ENCODE data around the gene GPC2.
"Not testable (repeated sequence)": the region's sequence is repeated elsewhere in the genome, so short reads cannot be mapped to it uniquely, and the experiment has no call there.

GPC2 gene

DNA sequence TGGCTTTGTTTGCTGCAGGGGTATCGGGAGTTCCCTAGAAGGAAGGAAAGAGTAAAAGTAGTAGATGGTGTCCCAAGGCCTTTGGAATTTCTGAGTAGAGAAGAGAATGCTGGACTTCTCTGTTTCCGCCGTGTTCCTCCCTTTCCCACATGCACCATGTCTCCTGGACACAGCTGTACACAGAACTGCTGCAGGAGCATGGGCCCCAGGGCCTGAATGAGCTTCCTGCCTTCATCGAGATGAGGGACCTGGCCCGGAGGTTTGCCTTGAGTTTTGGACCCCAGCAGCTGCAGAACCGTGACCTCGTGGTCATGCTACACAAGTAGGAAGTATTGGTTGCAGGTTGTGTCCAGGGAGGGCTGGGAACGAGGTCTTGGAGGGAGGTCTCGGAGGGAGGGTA is 27.3 kb upstream of the GPC2 start:
- no peak for TF ChIP-seq Cebpa-rat (IDR thresholded peaks at IDR 0.05)
- H3K9ac ChIP-seq = no peak overlapping the region
- no peaks in the 10 kb centered on the region; the same call in 1 of the 2 replicates for H3K27me3 ChIP-seq
- H3K4me2 ChIP-seq = no peak overlapping the region; the same call in 1 of the 2 replicates
- no peaks in the 10 kb centered on the region for H4K20me1 ChIP-seq
- H3K27ac ChIP-seq = no peak overlapping the region
- no peaks in the 10 kb centered on the region for H3K9me3 ChIP-seq
- H3K4me3 ChIP-seq = no peak overlapping the region
- peaks cover 36% of the 10 kb centered on the region for H3K4me1 ChIP-seq
- no peaks in the 10 kb centered on the region for H3K36me3 ChIP-seq

DNA sequence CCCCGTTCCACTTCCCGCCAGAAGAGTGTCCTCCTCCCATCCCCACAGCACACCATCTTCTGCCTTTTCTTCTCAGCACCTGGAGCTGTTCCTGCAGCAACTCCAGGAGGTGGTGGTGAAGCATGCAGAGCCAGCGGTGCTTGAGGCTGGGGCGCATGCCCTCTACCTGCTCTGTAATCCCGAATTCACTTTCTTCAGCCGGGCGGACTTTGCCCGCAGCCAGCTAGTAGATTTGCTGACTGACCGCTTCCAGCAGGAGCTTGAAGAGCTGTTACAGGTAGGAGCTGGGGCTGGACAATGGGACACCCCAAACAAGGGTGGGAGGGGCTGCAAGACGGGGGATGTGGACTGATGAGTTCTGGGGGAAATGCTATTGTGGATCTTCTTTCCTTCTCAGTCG is 23.5 kb upstream of the GPC2 start:
- Histone ChIP-seq H3K27ac (no peak overlapping the region), H4K20me1 (no peaks in the 10 kb centered on the region), H3K4me3 (no peak overlapping the region), H3K9me3 (no peaks in the 10 kb centered on the region), H3K9ac (no peak overlapping the region), H3K36me3 (no peaks in the 10 kb centered on the region), H3K4me1 (peaks cover 57% of the 10 kb centered on the region), H3K27me3 (no peaks in the 10 kb centered on the region), H3K4me2 (peak overlapping the region; percentile 82)
- no peak for TF ChIP-seq Cebpa-rat (IDR thresholded peaks at IDR 0.05)

DNA sequence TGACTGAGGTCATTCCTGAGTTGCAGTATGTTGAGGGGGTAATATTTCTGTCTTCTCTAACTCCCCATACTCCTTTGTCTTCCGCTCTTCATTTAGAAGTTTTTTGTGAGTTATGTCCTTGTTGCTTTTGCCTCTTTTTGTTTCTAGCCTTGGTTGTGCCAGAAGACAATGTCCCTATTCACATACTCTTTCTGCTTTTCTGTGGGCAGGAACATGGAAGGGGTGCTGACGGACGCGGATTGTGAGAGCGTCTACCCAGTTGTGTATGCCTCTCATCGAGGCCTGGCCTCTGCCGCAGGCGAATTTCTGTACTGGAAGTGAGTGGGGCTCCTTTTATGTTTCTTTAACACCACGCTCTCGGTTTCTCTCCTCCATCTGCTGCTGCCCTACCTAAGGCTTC is 21.1 kb upstream of the GPC2 start:
- H3K27me3 ChIP-seq = no peaks in the 10 kb centered on the region
- no peaks in the 10 kb centered on the region for H3K9me3 ChIP-seq
- peaks cover 67% of the 10 kb centered on the region for H3K4me1 ChIP-seq
- no peak for TF ChIP-seq Cebpa-rat (IDR thresholded peaks at IDR 0.05)
- no peaks in the 10 kb centered on the region for H4K20me1 ChIP-seq
- H3K9ac ChIP-seq = no peak overlapping the region
- H3K36me3 ChIP-seq = no peaks in the 10 kb centered on the region
- peak overlapping the region; percentile 82 for H3K4me2 ChIP-seq
- H3K27ac ChIP-seq = no peak overlapping the region
- no peak overlapping the region for H3K4me3 ChIP-seq

DNA sequence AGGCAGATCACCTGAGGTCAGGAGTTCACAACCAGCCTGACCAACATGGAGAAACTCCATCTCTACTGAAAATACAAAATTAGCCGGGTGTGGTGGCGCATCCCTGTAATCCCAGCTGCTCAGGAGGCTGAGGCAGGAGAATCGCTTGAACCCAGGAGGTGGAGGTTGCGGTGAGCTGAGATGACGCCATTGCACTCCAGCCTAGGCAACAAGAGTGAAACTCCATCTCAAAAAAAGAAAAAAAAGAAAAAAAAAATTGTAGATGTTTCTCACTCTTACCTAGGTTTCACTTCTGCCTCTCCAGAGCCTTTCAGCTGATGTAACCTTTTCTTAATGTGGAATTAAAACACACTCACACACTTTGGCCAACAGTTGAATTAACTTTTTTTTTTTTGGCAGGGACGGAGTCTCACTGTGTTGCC is 18.7 kb upstream of the GPC2 start:
- not testable (repeated sequence) for H3K27me3 ChIP-seq, H3K4me3 ChIP-seq, H3K9ac ChIP-seq, H3K27ac ChIP-seq, H4K20me1 ChIP-seq, H3K9me3 ChIP-seq, H3K36me3 ChIP-seq
- peaks cover 83% of the 10 kb centered on the region for H3K4me1 ChIP-seq
- peak overlapping the region; percentile 82; the same call in 1 of the 2 replicates for H3K4me2 ChIP-seq

DNA sequence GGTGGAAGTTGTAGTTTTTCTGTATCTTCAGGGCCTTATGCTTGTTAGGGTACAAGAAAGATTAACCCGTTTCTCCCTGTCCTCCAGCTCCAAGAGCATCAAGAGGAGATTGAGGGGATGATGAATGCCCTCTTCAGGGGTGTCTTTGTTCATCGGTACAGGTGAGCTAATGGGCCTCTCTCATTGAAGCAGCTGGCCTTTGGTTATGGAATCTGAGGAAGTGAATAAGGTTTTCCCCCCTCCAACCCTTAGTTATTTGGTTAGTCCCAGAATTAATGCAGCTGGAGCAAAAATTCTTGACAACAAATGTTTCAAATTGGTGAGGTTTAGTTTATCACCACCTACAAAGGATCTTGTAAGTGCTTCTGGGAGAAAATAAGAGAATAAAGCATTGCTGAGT is 18.0 kb upstream of the GPC2 start:
- H3K4me3 ChIP-seq = no peak overlapping the region
- no peak for TF ChIP-seq Cebpa-rat (IDR thresholded peaks at IDR 0.05)
- peak overlapping the region; percentile 82; the same call in 1 of the 2 replicates for H3K4me2 ChIP-seq
- peaks cover 83% of the 10 kb centered on the region for H3K4me1 ChIP-seq
- no peaks in the 10 kb centered on the region for H3K27me3 ChIP-seq
- no peaks in the 10 kb centered on the region for H3K36me3 ChIP-seq
- H3K27ac ChIP-seq = no peak overlapping the region
- no peak overlapping the region for H3K9ac ChIP-seq
- H3K9me3 ChIP-seq = no peaks in the 10 kb centered on the region
- no peaks in the 10 kb centered on the region for H4K20me1 ChIP-seq

DNA sequence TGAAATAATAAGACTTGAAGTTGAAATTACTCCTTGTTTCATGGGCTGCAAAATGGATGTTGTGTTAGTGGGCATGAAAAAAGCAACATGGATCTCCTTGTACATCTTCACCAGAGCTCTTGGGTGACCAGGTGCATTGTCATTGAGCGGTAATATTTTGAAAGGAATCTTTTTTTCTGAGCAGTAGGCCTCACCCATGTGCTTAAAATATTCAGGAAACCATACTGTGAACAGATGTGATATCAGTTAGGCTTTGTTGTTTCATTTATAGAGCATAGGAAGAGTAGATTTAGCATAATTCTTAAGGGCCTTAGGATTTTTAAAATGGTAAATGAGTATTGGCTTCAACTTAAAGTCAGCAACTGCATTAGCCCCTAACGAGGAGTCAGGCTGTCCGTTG is 15.8 kb upstream of the GPC2 start:
- Histone ChIP-seq H3K9ac (peak overlapping the region; percentile 70; the same call in 1 of the 2 replicates), H3K9me3 (no peaks in the 10 kb centered on the region), H3K4me1 (peaks cover 77% of the 10 kb centered on the region), H4K20me1 (no peaks in the 10 kb centered on the region), H3K4me3 (0 out of 2 replicates have a peak overlapping the region, but pooled peaks have one; percentile 39), H3K36me3 (no peaks in the 10 kb centered on the region), H3K27ac (peak overlapping the region; percentile 89), H3K27me3 (no peaks in the 10 kb centered on the region), H3K4me2 (peak overlapping the region; percentile 82)
- no peak for TF ChIP-seq Cebpa-rat (IDR thresholded peaks at IDR 0.05)

DNA sequence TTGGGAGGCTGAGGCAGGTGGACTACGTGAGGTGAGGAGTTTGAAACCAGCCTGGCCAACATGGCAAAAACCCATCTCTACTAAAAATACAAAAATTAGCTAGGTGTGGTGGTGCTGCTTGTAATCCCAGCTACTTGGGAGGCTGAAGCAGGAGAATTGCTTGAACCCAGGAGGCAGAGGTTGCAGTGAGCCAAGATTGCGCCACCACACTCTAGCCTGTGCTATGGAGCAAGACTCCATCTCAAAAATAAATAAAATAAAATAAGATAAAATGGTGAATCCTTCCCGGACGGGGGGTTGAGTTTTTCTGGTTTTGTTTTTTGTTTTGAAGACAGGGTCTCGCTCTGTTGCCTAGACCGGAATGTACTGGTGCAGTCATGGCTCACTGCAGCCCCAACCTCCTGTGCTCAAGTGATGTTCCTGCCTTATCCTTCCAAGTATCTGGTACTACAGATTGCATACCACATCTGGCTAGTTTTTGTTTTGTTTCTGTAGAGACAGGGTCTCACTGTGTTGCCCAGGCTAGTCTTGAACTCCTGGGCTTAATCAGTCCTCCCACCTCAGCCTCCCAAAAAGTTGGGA is 15.2 kb upstream of the GPC2 start:
- H4K20me1 ChIP-seq, H3K27me3 ChIP-seq, H3K36me3 ChIP-seq, H3K9me3 ChIP-seq: not testable (repeated sequence)
- peak overlapping the region; percentile 82 for H3K4me2 ChIP-seq
- H3K9ac ChIP-seq = peak overlapping the region; percentile 70
- H3K27ac ChIP-seq = peak overlapping the region; percentile 89
- TF ChIP-seq Cebpa-rat (IDR thresholded peaks at IDR 0.05) = peak; percentile 70
- peak overlapping the region; percentile 39 for H3K4me3 ChIP-seq
- H3K4me1 ChIP-seq = peaks cover 77% of the 10 kb centered on the region

DNA sequence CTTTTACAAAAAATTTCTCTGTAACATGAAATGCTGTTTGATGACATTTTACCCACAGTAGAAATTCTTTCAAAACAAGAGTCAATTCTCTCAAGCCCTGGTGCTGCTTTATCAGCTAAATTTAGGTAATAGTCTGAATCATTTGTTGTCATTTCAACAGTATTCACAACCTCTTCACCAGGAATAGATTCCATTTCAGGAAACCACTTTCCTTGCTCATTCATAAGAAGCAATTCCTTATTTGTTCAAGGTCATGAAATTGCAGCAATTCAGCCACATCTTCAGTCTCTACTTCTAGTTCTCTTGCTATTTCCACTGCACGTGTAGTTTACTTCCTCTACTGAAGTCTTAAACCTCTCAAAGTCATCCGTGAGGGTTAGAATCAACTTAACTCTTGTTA is 14.6 kb upstream of the GPC2 start:
- Histone ChIP-seq H3K4me1 (peaks cover 77% of the 10 kb centered on the region), H3K4me2 (peak overlapping the region; percentile 82), H3K4me3 (peak overlapping the region; percentile 39; the same call in 1 of the 2 replicates), H3K9ac (peak overlapping the region; percentile 70), H3K36me3 (no peaks in the 10 kb centered on the region), H3K27ac (peak overlapping the region; percentile 89), H3K9me3 (no peaks in the 10 kb centered on the region), H4K20me1 (no peaks in the 10 kb centered on the region), H3K27me3 (no peaks in the 10 kb centered on the region)
- no peak for TF ChIP-seq Cebpa-rat (IDR thresholded peaks at IDR 0.05)

DNA sequence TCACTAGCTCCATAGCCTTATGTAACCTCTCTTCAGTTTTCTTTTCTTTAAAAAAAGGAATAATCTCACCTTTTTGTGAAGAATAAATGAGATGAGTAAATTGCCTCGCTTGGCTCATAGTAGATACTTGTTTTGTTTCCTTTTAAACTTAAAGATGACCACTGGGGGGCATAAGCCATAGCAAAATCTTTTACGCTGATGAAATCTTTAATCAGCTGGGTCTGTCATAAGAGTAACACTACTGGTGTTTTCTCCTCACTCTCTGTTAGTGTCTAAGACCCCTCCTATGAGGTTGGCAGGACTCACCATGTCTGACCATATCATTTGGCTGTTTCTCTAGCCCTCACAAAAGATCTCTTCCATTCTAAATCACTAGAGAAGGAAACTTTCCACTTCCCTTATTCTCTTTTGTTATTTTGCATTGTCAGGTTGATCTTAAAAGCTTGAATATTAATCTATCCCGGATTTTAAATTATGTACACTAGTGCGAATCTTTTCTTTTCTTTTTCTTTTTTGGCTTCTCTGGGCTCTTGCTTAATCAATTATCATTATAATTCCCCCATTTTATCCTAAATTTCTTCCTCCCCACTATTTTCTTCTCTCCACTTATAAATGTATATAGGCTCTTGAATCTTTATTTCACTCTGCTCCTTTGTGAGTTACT is 13.0 kb upstream of the GPC2 start:
- no peak for TF ChIP-seq Cebpa-rat (IDR thresholded peaks at IDR 0.05)
- H3K27ac ChIP-seq = peak overlapping the region; percentile 89
- no peaks in the 10 kb centered on the region for H3K27me3 ChIP-seq
- H4K20me1 ChIP-seq = no peaks in the 10 kb centered on the region
- H3K36me3 ChIP-seq = no peaks in the 10 kb centered on the region
- no peak overlapping the region for H3K4me3 ChIP-seq
- H3K4me2 ChIP-seq = peak overlapping the region; percentile 82
- H3K4me1 ChIP-seq = peaks cover 65% of the 10 kb centered on the region
- H3K9ac ChIP-seq = no peak overlapping the region
- no peaks in the 10 kb centered on the region for H3K9me3 ChIP-seq

DNA sequence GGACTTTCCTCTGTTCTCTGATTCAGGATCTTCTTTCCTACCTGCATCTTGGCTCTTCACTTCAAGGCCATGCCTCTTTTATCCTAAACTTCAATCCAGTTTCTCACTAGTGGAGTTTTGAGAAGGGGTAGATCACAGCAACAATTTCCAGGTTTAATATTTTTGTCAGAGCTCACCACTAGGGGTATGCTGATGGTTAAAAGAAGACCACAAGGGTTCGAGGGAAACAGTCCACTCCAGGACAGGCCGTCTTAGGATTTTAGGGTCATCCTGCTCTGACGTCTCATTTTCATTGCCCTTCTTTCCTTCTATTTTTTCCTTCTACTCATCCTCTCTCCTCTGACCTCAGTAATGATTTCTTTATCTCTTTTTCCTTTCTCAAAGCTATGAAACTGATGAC is 11.9 kb upstream of the GPC2 start:
- H4K20me1 ChIP-seq = no peaks in the 10 kb centered on the region
- no peak overlapping the region for H3K4me2 ChIP-seq
- peaks cover 54% of the 10 kb centered on the region for H3K4me1 ChIP-seq
- no peaks in the 10 kb centered on the region for H3K27me3 ChIP-seq
- H3K4me3 ChIP-seq = no peak overlapping the region
- H3K9me3 ChIP-seq = no peaks in the 10 kb centered on the region
- H3K36me3 ChIP-seq = no peaks in the 10 kb centered on the region
- 0 out of 2 replicates have a peak overlapping the region, but pooled peaks have one; percentile 18 for H3K9ac ChIP-seq
- H3K27ac ChIP-seq = no peak overlapping the region
- no peak for TF ChIP-seq Cebpa-rat (IDR thresholded peaks at IDR 0.05)
